WTC11 (cell line): Measurements from ENCODE around the gene ZNHIT3.
"Not testable (repeated sequence)": the region's sequence is repeated elsewhere in the genome, so short reads cannot be mapped to it uniquely, and the experiment has no call there.

Experiments used
- NFYB ChIP-seq: sonication (generic); formaldehyde crosslinking; conservative IDR thresholded peaks from 2 replicates; pipeline ENCODE4 v1.8.0; 2022; ENCODE audit warnings: low read depth, missing genetic modification reagents
- NR2C2 ChIP-seq: sonication (generic); formaldehyde crosslinking; IDR thresholded peaks from 2 replicates; pipeline ENCODE4 v1.8.0; 2022; ENCODE audit warnings: mild to moderate bottlenecking, missing genetic modification reagents
- SP1 ChIP-seq: sonication (generic); formaldehyde crosslinking; conservative IDR thresholded peaks from 2 replicates; pipeline ENCODE4 v1.8.1; 2022; ENCODE audit warnings: missing genetic modification reagents
- TEAD4 ChIP-seq: sonication (generic); formaldehyde crosslinking; IDR thresholded peaks from 2 replicates; pipeline ENCODE4 v1.8.0; 2022; ENCODE audit warnings: mild to moderate bottlenecking, missing genetic modification reagents
- TF ChIP-seq, protein P1 (sequence below): fragments of 200-600 bp; IDR thresholded peaks from 2 replicates; pipeline ENCODE4 v1.8.0; 2022; ENCODE audit warnings: antibody characterized with exemption
- TF ChIP-seq, protein P2 (sequence below): sonication (generic); formaldehyde crosslinking; IDR thresholded peaks from 2 replicates; pipeline ENCODE4 v1.8.0; 2022; ENCODE audit warnings: mild to moderate bottlenecking, missing genetic modification reagents
- TF ChIP-seq, protein P3 (sequence below): sonication (generic); formaldehyde crosslinking; IDR thresholded peaks from 2 replicates; pipeline ENCODE4 v1.8.0; 2022; ENCODE audit warnings: mild to moderate bottlenecking, missing genetic modification reagents
- TF ChIP-seq, protein P4 (sequence below): sonication (generic); formaldehyde crosslinking; IDR thresholded peaks from 2 replicates; pipeline ENCODE4 v1.8.1; 2022; ENCODE audit warnings: mild to moderate bottlenecking, moderate library complexity, missing genetic modification reagents

DNA sequence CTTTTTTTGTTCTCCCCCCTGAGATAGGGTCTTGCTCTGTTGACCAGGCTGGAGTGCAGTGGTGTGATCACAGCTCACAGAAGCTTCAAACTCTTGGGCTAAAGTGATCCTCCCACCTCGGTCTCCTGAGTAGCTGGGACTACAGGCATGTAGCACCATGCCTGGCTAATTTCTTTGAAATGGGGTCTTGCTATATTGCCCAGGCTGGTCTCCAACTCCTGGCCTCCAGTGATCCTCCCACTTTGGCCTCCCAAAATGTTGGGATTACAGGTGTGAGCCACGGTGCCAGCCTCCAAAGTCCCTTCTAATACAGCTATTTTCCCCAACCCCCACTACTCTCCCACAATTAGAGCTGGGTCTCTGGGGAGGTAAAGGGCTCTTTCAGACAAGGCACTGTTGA, 22.0 kb downstream of the ZNHIT3 start:
- TF ChIP-seq, protein P1, sequence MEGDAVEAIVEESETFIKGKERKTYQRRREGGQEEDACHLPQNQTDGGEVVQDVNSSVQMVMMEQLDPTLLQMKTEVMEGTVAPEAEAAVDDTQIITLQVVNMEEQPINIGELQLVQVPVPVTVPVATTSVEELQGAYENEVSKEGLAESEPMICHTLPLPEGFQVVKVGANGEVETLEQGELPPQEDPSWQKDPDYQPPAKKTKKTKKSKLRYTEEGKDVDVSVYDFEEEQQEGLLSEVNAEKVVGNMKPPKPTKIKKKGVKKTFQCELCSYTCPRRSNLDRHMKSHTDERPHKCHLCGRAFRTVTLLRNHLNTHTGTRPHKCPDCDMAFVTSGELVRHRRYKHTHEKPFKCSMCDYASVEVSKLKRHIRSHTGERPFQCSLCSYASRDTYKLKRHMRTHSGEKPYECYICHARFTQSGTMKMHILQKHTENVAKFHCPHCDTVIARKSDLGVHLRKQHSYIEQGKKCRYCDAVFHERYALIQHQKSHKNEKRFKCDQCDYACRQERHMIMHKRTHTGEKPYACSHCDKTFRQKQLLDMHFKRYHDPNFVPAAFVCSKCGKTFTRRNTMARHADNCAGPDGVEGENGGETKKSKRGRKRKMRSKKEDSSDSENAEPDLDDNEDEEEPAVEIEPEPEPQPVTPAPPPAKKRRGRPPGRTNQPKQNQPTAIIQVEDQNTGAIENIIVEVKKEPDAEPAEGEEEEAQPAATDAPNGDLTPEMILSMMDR: not testable (repeated sequence)
- TF ChIP-seq TEAD4 (CRISPR knock-in tag); NFYB; NR2C2 (CRISPR knock-in tag); SP1: not testable (repeated sequence)
- TF ChIP-seq, protein P2, sequence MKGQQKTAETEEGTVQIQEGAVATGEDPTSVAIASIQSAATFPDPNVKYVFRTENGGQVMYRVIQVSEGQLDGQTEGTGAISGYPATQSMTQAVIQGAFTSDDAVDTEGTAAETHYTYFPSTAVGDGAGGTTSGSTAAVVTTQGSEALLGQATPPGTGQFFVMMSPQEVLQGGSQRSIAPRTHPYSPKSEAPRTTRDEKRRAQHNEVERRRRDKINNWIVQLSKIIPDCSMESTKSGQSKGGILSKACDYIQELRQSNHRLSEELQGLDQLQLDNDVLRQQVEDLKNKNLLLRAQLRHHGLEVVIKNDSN (CRISPR knock-in tag): not testable (repeated sequence)
- TF ChIP-seq, protein P3, sequence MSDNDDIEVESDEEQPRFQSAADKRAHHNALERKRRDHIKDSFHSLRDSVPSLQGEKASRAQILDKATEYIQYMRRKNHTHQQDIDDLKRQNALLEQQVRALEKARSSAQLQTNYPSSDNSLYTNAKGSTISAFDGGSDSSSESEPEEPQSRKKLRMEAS: not testable (repeated sequence)
- TF ChIP-seq, protein P4, sequence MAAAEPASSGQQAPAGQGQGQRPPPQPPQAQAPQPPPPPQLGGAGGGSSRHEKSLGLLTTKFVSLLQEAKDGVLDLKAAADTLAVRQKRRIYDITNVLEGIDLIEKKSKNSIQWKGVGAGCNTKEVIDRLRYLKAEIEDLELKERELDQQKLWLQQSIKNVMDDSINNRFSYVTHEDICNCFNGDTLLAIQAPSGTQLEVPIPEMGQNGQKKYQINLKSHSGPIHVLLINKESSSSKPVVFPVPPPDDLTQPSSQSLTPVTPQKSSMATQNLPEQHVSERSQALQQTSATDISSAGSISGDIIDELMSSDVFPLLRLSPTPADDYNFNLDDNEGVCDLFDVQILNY (CRISPR knock-in tag): not testable (repeated sequence)
